ENCODE data around the gene DLX3.

GRCh38 chr17:50022463-50023130 is 27.6 kb upstream of the DLX3 start:
- TF ChIP-seq CTCF (IDR thresholded peaks at IDR 0.05) (no peak), POLR2A (IDR thresholded peaks at IDR 0.05) (no peak)
